Kidney epithelial cell (primary cell): ENCODE measurements around the gene MRPS11. TPM values are rescaled to one million over a fixed set of nuclear protein-coding genes. Genes with fewer than 3 reads are reported as not detected.

Experiments
- DNase-seq: peaks from one replicate; pipeline ENCODE4 v3.0.0-alpha.2; 2010; ENCODE audit warnings: low read depth
- H3K27me3 ChIP-seq: 2 replicates; pipeline ENCODE4 v1.6.0; 2011; ENCODE audit warnings: low read length; ENCODE audit not compliant: control insufficient read depth, insufficient read depth
- H3K36me3 ChIP-seq: 2 replicates; pipeline ENCODE4 v1.5.1; 2011; ENCODE audit warnings: low read length; ENCODE audit not compliant: control insufficient read depth, insufficient read depth
- H3K4me3 ChIP-seq: 2 replicates; pipeline ENCODE4 v1.5.1; 2011; ENCODE audit warnings: low read depth, mild to moderate bottlenecking, control low read depth, low read length
- CTCF ChIP-seq: IDR thresholded peaks from 2 replicates; pipeline ENCODE4 v1.5.1; 2011; ENCODE audit warnings: mild to moderate bottlenecking, moderate library complexity, low read length, control low read depth, inconsistent platforms; ENCODE audit not compliant: insufficient read depth, poor library complexity, severe bottlenecking
- total RNA-seq: library from RNA; depleted of rRNA; stranded (reverse); fragments of >200 nt; gene quantifications from 2 replicates; pipeline ENCODE4 v1.2.3, GENCODE V29; 2015

MRPS11 gene
- total RNA-seq, 1 donor from 2014 or later = 40.5 TPM

GRCh38 chr15:88480981-88481380 is 13.5 kb downstream of the MRPS11 start:
- H3K36me3 ChIP-seq = no peaks in the 10 kb centered on the region
- DNase-seq = no peak
- no peaks in the 10 kb centered on the region for H3K27me3 ChIP-seq
- TF ChIP-seq CTCF = no peak
- H3K4me3 ChIP-seq = no peak overlapping the region

- no peak for DNase-seq
- no peak for TF ChIP-seq CTCF
- Histone ChIP-seq H3K27me3 (no peaks in the 10 kb centered on the region), H3K36me3 (no peaks in the 10 kb centered on the region), H3K4me3 (no peak overlapping the region)
Observed at GRCh38 chr15:88482263-88482662, 14.8 kb downstream of the MRPS11 start.

GRCh38 chr15:88484682-88485331 is 17.3 kb downstream of the MRPS11 start:
- Histone ChIP-seq H3K27me3 (no peaks in the 10 kb centered on the region), H3K36me3 (no peaks in the 10 kb centered on the region), H3K4me3 (no peak overlapping the region)
- no peak for TF ChIP-seq CTCF
- DNase-seq = no peak

GRCh38 chr15:88487178-88487795 is 19.8 kb downstream of the MRPS11 start:
- TF ChIP-seq CTCF = no peak
- DNase-seq = no peak
- no peak overlapping the region for H3K4me3 ChIP-seq
- H3K27me3 ChIP-seq = no peaks in the 10 kb centered on the region
- no peaks in the 10 kb centered on the region for H3K36me3 ChIP-seq

GRCh38 chr15:88487796-88488523 is 20.5 kb downstream of the MRPS11 start:
- H3K27me3 ChIP-seq = no peaks in the 10 kb centered on the region
- no peak overlapping the region for H3K4me3 ChIP-seq
- no peak for DNase-seq
- no peaks in the 10 kb centered on the region for H3K36me3 ChIP-seq
- TF ChIP-seq CTCF = no peak

- no peak for DNase-seq
- Histone ChIP-seq H3K36me3 (no peaks in the 10 kb centered on the region), H3K4me3 (no peak overlapping the region), H3K27me3 (no peaks in the 10 kb centered on the region)
- no peak for TF ChIP-seq CTCF
Observed at GRCh38 chr15:88489321-88489720, 21.8 kb downstream of the MRPS11 start.
